GM12878 (cell line): Measurements from ENCODE around the gene FLT4.

Source experiments
- CBX3 ChIP-seq: fragments of 200-600 bp; sonication (generic); IDR thresholded peaks from 2 replicates; pipeline ENCODE4 v1.6.1; 2016; ENCODE audit warnings: low read depth, borderline replicate concordance
- CTCF ChIP-seq, 3 experiments: IDR thresholded peaks in 2 of 3; conservative IDR thresholded peaks in 1 of 3; 2 replicates each; pipeline ENCODE4 v1.5.1; 2011; ENCODE audit warnings: low read depth in 3 of 3, low read length in 3 of 3, mild to moderate bottlenecking in 3 of 3, control low read depth in 2 of 3, moderate library complexity in 2 of 3, inconsistent platforms in 1 of 3, mixed read lengths in 1 of 3; ENCODE audit not compliant: control insufficient read depth in 2 of 3, insufficient read depth in 1 of 3; ENCODE audit errors: extremely low read depth in 1 of 3
- FOXM1 ChIP-seq: IDR thresholded peaks from 2 replicates; pipeline ENCODE4 v1.6.1; 2012; ENCODE audit warnings: low read depth, mild to moderate bottlenecking, inconsistent platforms, low read length, moderate library complexity
- JUND ChIP-seq: IDR thresholded peaks from 2 replicates; pipeline ENCODE4 v1.6.1; 2012; ENCODE audit warnings: low read depth, mild to moderate bottlenecking, low read length, improper control_type of control experiment, moderate library complexity
- PRDM15 ChIP-seq: fragments of 450-650 bp; formaldehyde crosslinking; IDR thresholded peaks from 2 replicates; pipeline ENCODE4 v1.4.0; 2020; ENCODE audit warnings: mild to moderate bottlenecking, moderate library complexity
- RAD51 ChIP-seq: fragments of 450-650 bp; IDR thresholded peaks from 2 replicates; pipeline ENCODE4 v1.6.1; 2016; ENCODE audit warnings: moderate library complexity, mild to moderate bottlenecking, inconsistent platforms
- SREBF2 ChIP-seq: IDR thresholded peaks from 2 replicates; pipeline ENCODE4 v1.6.1; 2012; ENCODE audit warnings: mild to moderate bottlenecking, low read length
- ZNF24 ChIP-seq: fragments of 450-650 bp; IDR thresholded peaks from 2 replicates; pipeline ENCODE4 v1.6.1; 2017; ENCODE audit warnings: antibody characterized with exemption, mild to moderate bottlenecking

GRCh38 chr5:180612683-180613082 lies 36.7 kb downstream of the FLT4 start:
- TF ChIP-seq CBX3 = no peak
- TF ChIP-seq CTCF (IDR thresholded peaks at IDR 0.05 in 2 of 3, conservative IDR thresholded peaks at IDR 0.05 in 1 of 3; ENCODE audit: control insufficient read depth in 2 of 3, extremely low read depth in 1 of 3, insufficient read depth in 1 of 3, low read depth in 3 of 3, low read length in 3 of 3) = no peak
- TF ChIP-seq ZNF24 = no peak
- TF ChIP-seq SREBF2 = no peak
- TF ChIP-seq PRDM15 (CRISPR knock-in tag) = no peak
- no peak for TF ChIP-seq JUND
- TF ChIP-seq FOXM1 = no peak
- TF ChIP-seq RAD51 = no peak
